ENCODE results near the gene OPTN. TPM values are rescaled to one million over a fixed set of nuclear protein-coding genes. Genes with fewer than 3 reads are reported as not detected.

Gene OPTN
- total RNA-seq, 4 donors from 2014 or later, result 64.4 to 93.6 (median 79.6) TPM

GRCh38 chr10:13056456-13057077 is 43.4 kb upstream of the OPTN start:
- H3K9me3 ChIP-seq, result no peaks in the 10 kb centered on the region
- H3K27me3 ChIP-seq, result no peaks in the 10 kb centered on the region
- intact Hi-C loops (cut with DNase I), result no loop called here
- no peak overlapping the region for H3K4me3 ChIP-seq
- H3K4me1 ChIP-seq, result no peaks in the 10 kb centered on the region
- WGBS, result 82% methylated on average over 7 of the region's 7 CpGs
- no peaks in the 10 kb centered on the region for H3K36me3 ChIP-seq
- TF ChIP-seq POLR2AphosphoS5 (IDR thresholded peaks at IDR 0.05), result no peak
- TF ChIP-seq CTCF (IDR thresholded peaks at IDR 0.05), result peak; percentile 13 to 45 (median 32)
- H3K27ac ChIP-seq (replicated peaks in 1 of 4), result no peak overlapping the region
- no peak for DNase-seq (ENCODE audit: extremely low spot score)

DNA sequence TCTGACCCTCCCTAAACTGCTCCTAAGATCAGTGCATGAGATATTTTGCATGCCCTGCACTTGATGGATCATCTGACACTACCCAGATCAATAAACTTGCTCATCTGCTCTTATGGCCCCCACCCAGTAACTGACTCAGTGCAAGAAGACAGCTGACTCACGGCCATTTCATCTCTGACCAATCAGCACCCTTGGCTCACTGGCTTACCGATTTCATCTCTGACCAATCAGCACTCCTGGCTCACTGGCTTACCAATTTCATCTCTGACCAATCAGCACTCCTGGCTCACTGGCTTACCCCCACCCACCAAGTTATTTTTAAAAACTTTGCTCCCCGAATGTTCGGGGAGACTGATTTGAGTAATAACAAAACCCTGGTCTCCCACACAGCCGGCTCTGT is 37.2 kb upstream of the OPTN start:
- Histone ChIP-seq H3K4me3 (no peak overlapping the region), H3K27me3 (no peaks in the 10 kb centered on the region), H3K27ac (replicated peaks in 1 of 4) (no peak overlapping the region), H3K9me3 (no peaks in the 10 kb centered on the region), H3K4me1 (no peaks in the 10 kb centered on the region), H3K36me3 (no peaks in the 10 kb centered on the region)
- 92% methylated on average over 5 of the region's 5 CpGs for WGBS
- intact Hi-C loops (cut with DNase I), result no loop called here
- DNase-seq (ENCODE audit: extremely low spot score), result no peak
- no peak for TF ChIP-seq CTCF (IDR thresholded peaks at IDR 0.05)
- no peak for TF ChIP-seq EP300 (IDR thresholded peaks at IDR 0.05)
- TF ChIP-seq POLR2A (IDR thresholded peaks at IDR 0.05; ENCODE audit: low read depth), result no peak
- no peak for TF ChIP-seq POLR2AphosphoS5 (IDR thresholded peaks at IDR 0.05)

DNA sequence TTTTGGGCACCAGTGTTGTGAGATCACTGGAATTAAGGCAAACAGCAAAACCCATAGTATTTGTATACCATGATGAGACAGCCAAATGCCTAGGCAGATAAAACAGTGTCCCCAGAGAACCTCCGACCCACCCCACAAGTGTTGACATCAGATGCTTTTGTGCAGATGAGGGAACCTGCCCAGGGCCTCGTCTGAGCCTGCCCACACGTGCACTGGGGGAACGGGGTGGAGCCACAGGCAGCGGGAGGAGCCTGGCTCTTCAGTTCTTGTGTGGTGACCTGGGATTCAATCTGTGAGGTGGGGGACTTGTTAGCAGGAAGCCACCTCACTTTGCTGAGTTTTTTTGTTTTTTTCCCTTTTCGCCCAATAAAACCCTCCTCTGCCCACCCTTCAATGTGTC is 33.4 kb upstream of the OPTN start:
- TF ChIP-seq POLR2AphosphoS5 (IDR thresholded peaks at IDR 0.05), result no peak
- TF ChIP-seq CTCF (IDR thresholded peaks at IDR 0.05), result no peak
- no peak for TF ChIP-seq POLR2A (IDR thresholded peaks at IDR 0.05; ENCODE audit: low read depth)
- no peak for TF ChIP-seq EP300 (IDR thresholded peaks at IDR 0.05)
- intact Hi-C loops (cut with DNase I), result no loop called here
- Histone ChIP-seq H3K4me3 (no peak overlapping the region), H3K9me3 (no peaks in the 10 kb centered on the region), H3K4me1 (no peaks in the 10 kb centered on the region), H3K27ac (replicated peaks in 1 of 4) (no peak overlapping the region), H3K36me3 (no peaks in the 10 kb centered on the region), H3K27me3 (no peaks in the 10 kb centered on the region)
- WGBS, result 72% methylated on average over 3 of the region's 6 CpGs
- no peak for DNase-seq (ENCODE audit: extremely low spot score)

DNA sequence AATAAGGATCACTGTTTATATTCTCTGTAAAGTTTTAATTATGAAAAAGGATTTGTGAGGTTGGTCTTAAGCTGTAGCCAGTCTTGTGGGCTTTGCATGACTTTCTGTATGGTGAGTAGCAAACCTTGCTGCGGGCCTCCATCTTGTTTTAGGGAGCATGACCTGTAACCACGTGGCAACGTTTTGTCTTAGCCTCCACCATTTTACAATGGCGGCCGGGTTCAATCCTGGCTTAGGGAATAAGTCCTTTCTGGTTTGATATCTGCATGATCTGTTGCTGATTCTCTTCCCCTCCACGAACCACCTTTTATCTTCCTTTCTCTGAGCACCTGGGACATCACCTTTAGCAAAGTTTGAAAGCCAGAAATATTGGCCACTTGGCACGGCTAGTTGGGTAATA is 32.5 kb upstream of the OPTN start:
- intact Hi-C loops (cut with DNase I), result no loop called here
- Histone ChIP-seq H3K27me3 (no peaks in the 10 kb centered on the region), H3K4me3 (no peak overlapping the region), H3K36me3 (no peaks in the 10 kb centered on the region), H3K4me1 (no peaks in the 10 kb centered on the region), H3K9me3 (no peaks in the 10 kb centered on the region), H3K27ac (replicated peaks in 1 of 4) (no peak overlapping the region)
- TF ChIP-seq CTCF (IDR thresholded peaks at IDR 0.05), result no peak
- no peak for TF ChIP-seq POLR2AphosphoS5 (IDR thresholded peaks at IDR 0.05)
- TF ChIP-seq EP300 (IDR thresholded peaks at IDR 0.05), result no peak
- no peak for TF ChIP-seq POLR2A (IDR thresholded peaks at IDR 0.05; ENCODE audit: low read depth)
- WGBS, result 90% methylated on average over 7 of the region's 7 CpGs
- no peak for DNase-seq (ENCODE audit: extremely low spot score)

DNA sequence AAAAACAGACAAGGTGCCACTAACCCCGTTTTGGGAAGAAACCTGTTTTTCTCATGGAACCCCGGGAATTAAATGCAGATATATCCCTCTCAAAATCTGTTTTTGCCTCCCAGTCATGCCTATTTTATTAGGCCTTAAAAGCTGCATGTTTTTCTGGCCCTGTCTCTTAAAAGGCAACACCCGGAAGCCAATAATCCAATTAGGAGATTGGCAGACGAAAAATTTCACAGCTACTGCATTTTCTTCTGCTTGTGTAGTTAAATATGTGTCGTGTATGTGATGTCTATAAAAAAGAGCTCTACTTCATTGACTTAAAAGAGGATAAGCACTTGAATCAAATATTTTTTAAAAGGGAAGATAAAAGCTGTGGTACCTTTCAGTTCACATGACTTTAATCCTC is 31.9 kb upstream of the OPTN start:
- WGBS, result 74% methylated on average over 5 of the region's 5 CpGs

More for the DNA sequence above, 31.9 kb upstream of the OPTN start:
- H3K9me3 ChIP-seq, result no peaks in the 10 kb centered on the region
- no peak for DNase-seq (ENCODE audit: extremely low spot score)
- H3K36me3 ChIP-seq, result no peaks in the 10 kb centered on the region
- TF ChIP-seq EP300 (IDR thresholded peaks at IDR 0.05), result no peak
- TF ChIP-seq CTCF (IDR thresholded peaks at IDR 0.05), result no peak
- no peak for TF ChIP-seq POLR2A (IDR thresholded peaks at IDR 0.05; ENCODE audit: low read depth)
- TF ChIP-seq POLR2AphosphoS5 (IDR thresholded peaks at IDR 0.05), result no peak
- H3K4me1 ChIP-seq, result no peaks in the 10 kb centered on the region
- no peaks in the 10 kb centered on the region for H3K27me3 ChIP-seq
- intact Hi-C loops (cut with DNase I), result no loop called here
- H3K27ac ChIP-seq (replicated peaks in 1 of 4), result no peak overlapping the region
- no peak overlapping the region for H3K4me3 ChIP-seq

Data from esophagus muscularis mucosa (tissue), 4 donors.